ENCODE data around the gene CDK18. TPM values are rescaled to one million over a fixed set of nuclear protein-coding genes. Genes with fewer than 3 reads are reported as not detected.
A peak's percentile ranks its signal among the peaks of the same experiment; 100 is the strongest.

The CDK18 gene
- total and polyA plus RNA-seq, 8 donors: 3.7 to 174 (median 41.3) TPM

DNA sequence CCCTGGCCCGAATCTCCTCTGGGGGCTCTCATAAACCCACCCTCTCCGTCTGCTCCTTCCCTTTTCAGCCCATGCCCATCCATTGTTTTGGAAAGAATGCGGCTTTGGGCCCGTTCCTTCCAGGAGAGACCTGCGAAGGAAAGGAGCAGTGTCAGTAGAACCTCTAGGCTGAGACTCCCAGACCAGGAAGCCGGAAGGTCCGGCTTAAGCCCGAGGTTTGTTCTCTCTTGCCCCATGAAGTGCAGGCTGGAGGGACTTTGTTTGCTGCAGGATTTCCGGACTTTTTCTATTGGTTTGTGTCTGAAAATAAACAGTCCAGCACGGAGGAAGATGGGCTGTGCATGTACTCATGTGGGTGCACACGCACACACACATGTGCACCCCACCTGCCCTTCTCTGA lies 77.6 kb downstream of the CDK18 start:
- 33 to 47% (median 43%) methylated on average over 11 of the region's 11 CpGs for WGBS, 5 donors
- Histone ChIP-seq H3K4me3 (no peak overlapping the region), H3K9me3 (no peaks in the 10 kb centered on the region), H3K27ac (peak overlapping the region; percentile 39 to 79 (median 67)), H3K4me1 (peaks cover 12 to 33% (median 16%) of the 10 kb centered on the region in 4 donors), H3K36me3 (peaks cover 0 to 3% (median 0%) of the 10 kb centered on the region in 4 donors), H3K27me3 (peaks cover 0 to 20% (median 0%) of the 10 kb centered on the region in 3 donors)
- DNase-seq: peak in 1 of 2 donors; percentile 30
- TF ChIP-seq POLR2AphosphoS5 (IDR thresholded peaks at IDR 0.05): peak in 1 of 3 donors; percentile 2
- TF ChIP-seq EP300 (IDR thresholded peaks at IDR 0.05): no peak
- intact Hi-C loops (cut with DNase I; ENCODE audit: low total_unique reads): loop anchor here (10.0 kb wide), 1 partner anchor 47 kb away; no protein-coding TSS in a partner anchor

Small RNA genes lying within 50 kb of the gene (small RNA-seq; reads per million reads assigned to genes)
- gene RNU2-19P: 0 reads per million in 4 donors

Other genes starting within 250 kb of the CDK18 start
- 10 to 100 TPM in 1 of 5 donors, 1 to 10 TPM in 3, under 1 TPM in 1; 0.58 to 16.5 (median 3.1) TPM for gene NUAK2, start 182.9 kb upstream of the CDK18 start, total RNA-seq
- 1 to 10 TPM; 1.2 to 2.7 (median 1.3) TPM for gene NUAK2, start 182.9 kb upstream of the CDK18 start, polyA plus RNA-seq
- 1 to 10 TPM in 2 of 5 donors, under 1 TPM in 1, not detected in 2; 0.72 to 3.1 (median 2.4) TPM for gene KLHDC8A, start 147.7 kb upstream of the CDK18 start, total RNA-seq
- gene KLHDC8A, start 147.7 kb upstream of the CDK18 start, polyA plus RNA-seq: 1 to 10 TPM; 2.3 to 6.9 (median 5.1) TPM
- not detected for gene LEMD1, start 82.6 kb upstream of the CDK18 start, total RNA-seq
- gene LEMD1, start 82.6 kb upstream of the CDK18 start, polyA plus RNA-seq: 1 to 10 TPM in 2 of 3 donors, under 1 TPM in 1; 0.95 to 3.7 (median 1.7) TPM
- under 1 TPM in 1 of 5 donors, not detected in 4; 0.37 TPM for gene BLACAT1, start 48.6 kb upstream of the CDK18 start, total RNA-seq
- gene BLACAT1, start 48.6 kb upstream of the CDK18 start, polyA plus RNA-seq: under 1 TPM in 1 of 3 donors, not detected in 2; 0.43 TPM
- gene ELK4, start 127.3 kb downstream of the CDK18 start, total RNA-seq: 10 to 100 TPM in 4 of 5 donors, 1 to 10 TPM in 1; 8.0 to 38.7 (median 18.1) TPM
- gene ELK4, start 127.3 kb downstream of the CDK18 start, polyA plus RNA-seq: 1 to 10 TPM; 3.5 to 4.1 (median 4.0) TPM
- 10 to 100 TPM in 3 of 5 donors, 1 to 10 TPM in 2; 4.5 to 30.1 (median 21.4) TPM for gene SLC45A3, start 175.8 kb downstream of the CDK18 start, total RNA-seq
- 1 to 10 TPM; 1.6 to 8.2 (median 3.8) TPM for gene SLC45A3, start 175.8 kb downstream of the CDK18 start, polyA plus RNA-seq
- gene NUCKS1, start 245.5 kb downstream of the CDK18 start, total RNA-seq: 100 to 1,000 TPM in 2 of 5 donors, 10 to 100 TPM in 3; 35.6 to 330 (median 59.1) TPM
- 10 to 100 TPM; 28.0 to 44.3 (median 38.8) TPM for gene NUCKS1, start 245.5 kb downstream of the CDK18 start, polyA plus RNA-seq

Measured in stomach (tissue), 9 donors.